Measurements from ENCODE around the gene ICAM3. TPM values are rescaled to one million over a fixed set of nuclear protein-coding genes. Genes with fewer than 3 reads are reported as not detected.
A peak's percentile ranks its signal among the peaks of the same experiment; 100 is the strongest.

Gene ICAM3
- total RNA-seq, 1 donor, result 151 TPM

- peaks cover 57% of the 10 kb centered on the region for H3K4me1 ChIP-seq (ENCODE audit: insufficient read depth, low read length)
Observed at GRCh38 chr19:10333758-10334587, 5.5 kb downstream of the ICAM3 start.

DNA sequence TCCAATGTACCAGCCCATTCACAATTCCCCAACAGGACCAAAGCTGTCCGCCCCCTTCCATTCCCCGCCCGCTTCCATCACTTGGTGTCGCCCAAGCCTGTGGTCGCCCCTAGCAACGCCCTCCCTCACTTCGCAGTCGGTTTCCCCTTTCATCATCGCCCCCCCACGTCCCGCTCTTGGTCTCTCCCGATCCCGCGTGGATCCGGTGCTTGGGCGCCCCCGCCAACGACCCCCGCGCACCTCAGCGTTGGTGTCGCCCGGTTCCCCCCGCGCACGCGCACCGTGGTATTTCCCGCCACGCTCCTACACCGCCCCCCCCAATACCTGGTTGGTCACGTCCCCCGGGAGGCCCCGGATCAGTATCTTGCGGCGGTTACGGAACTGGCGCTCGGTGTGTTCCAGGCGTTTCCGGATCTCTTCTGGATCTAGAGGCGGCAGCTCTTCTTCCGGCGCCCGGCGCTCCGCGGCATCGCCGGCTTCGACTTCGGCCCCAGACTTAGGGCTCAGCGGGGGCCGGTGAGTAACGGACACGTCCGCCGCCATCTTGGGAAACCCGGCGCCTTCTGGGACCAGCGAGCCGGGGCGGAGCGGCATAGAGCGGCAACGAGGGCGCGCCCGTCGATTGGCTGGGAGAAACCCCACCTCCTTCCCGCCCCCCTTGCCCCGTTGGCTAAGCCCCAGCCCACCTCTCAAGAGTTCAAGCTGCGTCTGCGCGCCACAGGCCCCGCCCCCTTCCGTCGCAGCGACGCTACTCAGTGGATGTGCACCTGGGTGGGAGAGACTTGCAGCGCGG, 6.3 kb downstream of the ICAM3 start, which contains the start of gene RAVER1:
TSS of gene RAVER1 (minus strand) at position 565 of the 793 bp plus-strand sequence. CDS start at position 543, 22 bp downstream.
- H3K4me3 ChIP-seq (ENCODE audit: low read length), result peak within 1 kb of the TSS; percentile 86
- H3K9me3 ChIP-seq (ENCODE audit: low read depth, low read length), result no peaks in the 10 kb centered on the region
- H3K4me1 ChIP-seq (ENCODE audit: insufficient read depth, low read length), result peaks cover 49% of the 10 kb centered on the region
- H3K27me3 ChIP-seq (ENCODE audit: insufficient read depth, low read length), result no peaks in the 10 kb centered on the region

More at GRCh38 chr19:10333758-10334587, 5.5 kb downstream of the ICAM3 start:
- Histone ChIP-seq H3K4me3 (ENCODE audit: low read length) (peak overlapping the region; percentile 86), H3K9me3 (ENCODE audit: low read depth, low read length) (no peaks in the 10 kb centered on the region), H3K27me3 (ENCODE audit: insufficient read depth, low read length) (no peaks in the 10 kb centered on the region)

GRCh38 chr19:10332158-10332964, 7.1 kb downstream of the ICAM3 start:
- peak overlapping the region; percentile 86 for H3K4me3 ChIP-seq (ENCODE audit: low read length)
- H3K9me3 ChIP-seq (ENCODE audit: low read depth, low read length), result no peaks in the 10 kb centered on the region
- H3K27me3 ChIP-seq (ENCODE audit: insufficient read depth, low read length), result no peaks in the 10 kb centered on the region
- peaks cover 41% of the 10 kb centered on the region for H3K4me1 ChIP-seq (ENCODE audit: insufficient read depth, low read length)

DNA sequence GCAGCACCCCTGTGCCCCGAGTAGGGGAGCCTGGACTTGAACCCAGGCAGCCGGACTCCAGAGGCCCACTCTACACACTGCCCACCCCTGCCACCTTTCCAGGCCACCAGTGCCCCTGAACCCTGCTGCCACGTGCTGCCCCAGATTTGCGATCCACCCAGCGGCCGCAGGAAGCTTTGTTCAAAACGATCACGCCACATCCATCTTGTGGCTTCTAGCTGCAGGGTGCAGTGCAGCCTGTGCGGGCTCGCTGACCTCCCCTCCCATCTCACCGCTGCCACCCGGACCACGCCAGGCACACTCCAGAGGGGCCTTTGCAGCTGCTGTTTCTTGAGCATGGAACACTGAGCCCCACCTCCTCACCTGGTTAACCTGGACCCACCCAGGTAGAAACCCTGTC, 9.9 kb downstream of the ICAM3 start:
- no peaks in the 10 kb centered on the region for H3K27me3 ChIP-seq (ENCODE audit: insufficient read depth, low read length)
- no peak overlapping the region for H3K4me3 ChIP-seq (ENCODE audit: low read length)
- peaks cover 25% of the 10 kb centered on the region for H3K4me1 ChIP-seq (ENCODE audit: insufficient read depth, low read length)
- no peaks in the 10 kb centered on the region for H3K9me3 ChIP-seq (ENCODE audit: low read depth, low read length)

- Histone ChIP-seq H3K27me3 (ENCODE audit: insufficient read depth, low read length) (no peaks in the 10 kb centered on the region), H3K4me3 (ENCODE audit: low read length) (no peak overlapping the region), H3K9me3 (ENCODE audit: low read depth, low read length) (no peaks in the 10 kb centered on the region), H3K4me1 (ENCODE audit: insufficient read depth, low read length) (peaks cover 17% of the 10 kb centered on the region)
Observed at GRCh38 chr19:10328558-10329429, 10.6 kb downstream of the ICAM3 start.

DNA sequence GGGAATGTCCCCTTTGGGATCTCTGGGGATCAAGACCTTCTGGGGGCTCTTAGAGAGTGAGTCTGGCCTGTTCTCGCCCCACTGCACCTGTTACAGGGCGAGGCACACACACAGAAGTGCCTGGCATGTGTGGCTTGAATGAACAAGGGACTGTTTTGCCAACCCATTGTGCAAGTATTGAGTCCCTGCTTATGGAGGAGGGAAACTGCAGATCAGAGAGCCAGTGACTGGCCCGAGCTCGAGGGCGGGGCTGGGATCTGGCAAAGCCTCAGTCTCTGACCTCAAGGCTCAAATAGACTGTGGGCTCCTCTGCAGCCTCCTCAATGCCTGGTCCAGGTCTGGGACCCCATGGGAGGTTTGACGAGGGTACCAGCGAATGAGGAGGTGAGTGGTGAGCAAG, 11.6 kb downstream of the ICAM3 start:
- Histone ChIP-seq H3K27me3 (ENCODE audit: insufficient read depth, low read length) (no peaks in the 10 kb centered on the region), H3K4me1 (ENCODE audit: insufficient read depth, low read length) (peaks cover 13% of the 10 kb centered on the region), H3K9me3 (ENCODE audit: low read depth, low read length) (no peaks in the 10 kb centered on the region), H3K4me3 (ENCODE audit: low read length) (no peak overlapping the region)

- Histone ChIP-seq H3K4me1 (ENCODE audit: insufficient read depth, low read length) (no peaks in the 10 kb centered on the region), H3K27me3 (ENCODE audit: insufficient read depth, low read length) (no peaks in the 10 kb centered on the region)
Observed at GRCh38 chr19:10325732-10326131, 13.7 kb downstream of the ICAM3 start.

GRCh38 chr19:10321874-10322835, 17.3 kb downstream of the ICAM3 start:
- H3K4me3 ChIP-seq (ENCODE audit: low read length), result no peak overlapping the region
- H3K27me3 ChIP-seq (ENCODE audit: insufficient read depth, low read length), result no peaks in the 10 kb centered on the region
- H3K9me3 ChIP-seq (ENCODE audit: low read depth, low read length), result no peaks in the 10 kb centered on the region
- H3K4me1 ChIP-seq (ENCODE audit: insufficient read depth, low read length), result no peaks in the 10 kb centered on the region

More at GRCh38 chr19:10325732-10326131, 13.7 kb downstream of the ICAM3 start:
- H3K4me3 ChIP-seq (ENCODE audit: low read length), result no peak overlapping the region
- H3K9me3 ChIP-seq (ENCODE audit: low read depth, low read length), result no peaks in the 10 kb centered on the region

DNA sequence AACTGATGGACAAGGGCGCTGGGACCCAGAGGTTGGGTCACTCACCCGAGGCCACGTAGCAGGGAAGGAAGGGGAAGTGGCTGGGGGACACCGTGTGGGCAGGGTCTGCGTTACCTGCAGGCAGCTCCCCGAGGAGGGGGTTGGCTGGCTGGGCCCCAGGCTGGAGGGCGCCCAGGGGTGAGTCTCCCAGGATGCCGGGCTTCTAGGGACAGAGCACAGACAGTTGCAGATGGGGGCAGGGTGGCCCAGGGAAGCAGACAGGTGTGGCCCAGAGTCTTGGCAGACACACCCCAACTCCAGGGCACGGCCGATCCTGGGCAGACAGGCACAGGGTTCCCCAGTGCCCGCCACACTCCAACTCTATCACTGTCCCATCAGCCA, 18.0 kb downstream of the ICAM3 start:
- H3K9me3 ChIP-seq (ENCODE audit: low read depth, low read length), result no peaks in the 10 kb centered on the region
- H3K27me3 ChIP-seq (ENCODE audit: insufficient read depth, low read length), result no peaks in the 10 kb centered on the region
- H3K4me3 ChIP-seq (ENCODE audit: low read length), result no peak overlapping the region
- H3K4me1 ChIP-seq (ENCODE audit: insufficient read depth, low read length), result no peaks in the 10 kb centered on the region

- no peaks in the 10 kb centered on the region for H3K9me3 ChIP-seq (ENCODE audit: low read depth, low read length)
- H3K4me3 ChIP-seq (ENCODE audit: low read length), result no peak overlapping the region
- H3K27me3 ChIP-seq (ENCODE audit: insufficient read depth, low read length), result no peaks in the 10 kb centered on the region
- peaks cover 3% of the 10 kb centered on the region for H3K4me1 ChIP-seq (ENCODE audit: insufficient read depth, low read length)
Observed at GRCh38 chr19:10320602-10321416, 18.6 kb downstream of the ICAM3 start.

GRCh38 chr19:10318807-10319682, 20.4 kb downstream of the ICAM3 start:
- H3K27me3 ChIP-seq (ENCODE audit: insufficient read depth, low read length), result no peaks in the 10 kb centered on the region
- no peak overlapping the region for H3K4me3 ChIP-seq (ENCODE audit: low read length)
- peaks cover 16% of the 10 kb centered on the region for H3K4me1 ChIP-seq (ENCODE audit: insufficient read depth, low read length)
- H3K9me3 ChIP-seq (ENCODE audit: low read depth, low read length), result no peaks in the 10 kb centered on the region
